H1 (cell line): ENCODE measurements around the gene ACOD1. TPM values are rescaled to one million over a fixed set of nuclear protein-coding genes. Genes with fewer than 3 reads are reported as not detected.

Experiments
- ATF3 ChIP-seq: IDR thresholded peaks from 2 replicates; pipeline ENCODE4 v1.6.1; 2011; ENCODE audit warnings: low read depth, mild to moderate bottlenecking, low read length; ENCODE audit not compliant: insufficient read depth
- FOSL1 ChIP-seq: IDR thresholded peaks from 2 replicates; pipeline ENCODE4 v1.6.1; 2011; ENCODE audit warnings: mild to moderate bottlenecking, low read depth, low read length, moderate library complexity; ENCODE audit not compliant: insufficient read depth
- HDAC6 ChIP-seq: IDR thresholded peaks from one replicate; pipeline ENCODE4 v1.7.1; 2012; ENCODE audit warnings: low read depth, mild to moderate bottlenecking, inconsistent platforms, low read length, moderate library complexity
- SP1 ChIP-seq: IDR thresholded peaks from 2 replicates; pipeline ENCODE4 v1.6.1; 2011; ENCODE audit warnings: low read depth, low read length
- SUZ12 ChIP-seq: fragments of 200-600 bp; sonication (generic); IDR thresholded peaks from 2 replicates; pipeline ENCODE4 v1.6.1; 2012; ENCODE audit warnings: mild to moderate bottlenecking, inconsistent platforms, low read length, moderate library complexity, mixed read lengths
- YY1 ChIP-seq: IDR thresholded peaks from 2 replicates; pipeline ENCODE4 v1.6.1; 2011; ENCODE audit warnings: low read depth, mild to moderate bottlenecking, low read length
- ZNF274 ChIP-seq: IDR thresholded peaks from 2 replicates; pipeline ENCODE4 v1.7.0; 2012; ENCODE audit warnings: low read length, borderline replicate concordance; ENCODE audit errors: extremely low read depth
- polyA plus RNA-seq, 7 experiments: library from polyadenylated mRNA; depleted of rRNA in 3 of 7; stranded (reverse) in 5 of 7; unstranded in 2 of 7; fragments of >200 nt in 5 of 7; fragments of 200-250 nt in 2 of 7; gene quantifications; 1 replicate in 5 of 7; 2 replicates in 1 of 7; 4 replicates in 1 of 7; pipeline versions ENCODE4 v1.2.1 to v1.2.3, GENCODE V29; 2011 to 2013; ENCODE audit warnings: missing spikeins in 2 of 7, mixed read lengths in 2 of 7
- total RNA-seq: library from RNA; stranded (reverse); fragmentation: NEBNext Ultra II Directional; extraction: Animal tissue kit (Norgen Biotek cat#: 25700); gene quantifications from 2 replicates; pipeline ENCODE4 v1.2.1, GENCODE V29; 2021

The ACOD1 gene
- total and polyA plus RNA-seq, 2 of the 8 experiments (the other 6 are each of a cell fraction or from before 2014, with no cell fraction given): not detected

- TF ChIP-seq ATF3 (no peak), FOSL1 (no peak), HDAC6 (no peak), SP1 (no peak), YY1 (no peak), ZNF274 (no peak), SUZ12 (no peak)
These were observed 5.7 kb downstream of the ACOD1 start (continued) for GRCh38 chr13:76953968-76954367.
